Spleen (tissue), 11 donors: ENCODE measurements around the gene RPTOR. TPM values are rescaled to one million over a fixed set of nuclear protein-coding genes. Genes with fewer than 3 reads are reported as not detected.

Experiments
- DNase-seq: peaks from one replicate; pipeline ENCODE4 v3.0.0-alpha.2; 2020
- H3K27ac ChIP-seq, 8 donors: fragments of 200-600 bp; sonication (generic) in 7 of 8; 1 replicate in 4 of 8; 2 replicates in 4 of 8; pipeline versions ENCODE4 v1.5.0 to v1.8.0; 2016 to 2021; ENCODE audit warnings: inconsistent platforms in 4 of 8, mild to moderate bottlenecking in 4 of 8, moderate library complexity in 1 of 8
- H3K27me3 ChIP-seq, 7 donors: fragments of 200-600 bp; sonication (generic) in 6 of 7; replicated peaks in 1 of 7; 1 replicate in 4 of 7; 2 replicates in 3 of 7; pipeline versions ENCODE4 v1.5.0 to v1.8.0; 2016 to 2021; ENCODE audit warnings: inconsistent platforms in 3 of 7, mild to moderate bottlenecking in 1 of 7
- H3K36me3 ChIP-seq, 6 donors: fragments of 200-600 bp; sonication (generic) in 5 of 6; 1 replicate in 4 of 6; 2 replicates in 2 of 6; pipeline versions ENCODE4 v1.5.0 to v1.8.0; 2016 to 2021; ENCODE audit warnings: inconsistent platforms in 2 of 6
- H3K4me1 ChIP-seq, 6 donors: fragments of 200-600 bp; sonication (generic) in 5 of 6; 1 replicate in 3 of 6; 2 replicates in 3 of 6; pipeline versions ENCODE4 v1.5.0 to v1.8.0; 2016 to 2021; ENCODE audit warnings: inconsistent platforms in 3 of 6
- H3K4me3 ChIP-seq, 8 donors: fragments of 200-600 bp; sonication (generic) in 7 of 8; 1 replicate in 4 of 8; 2 replicates in 4 of 8; pipeline versions ENCODE4 v1.5.0 to v1.8.0; 2016 to 2021; ENCODE audit warnings: inconsistent platforms in 4 of 8, mild to moderate bottlenecking in 4 of 8, moderate library complexity in 2 of 8
- H3K9me3 ChIP-seq, 8 donors: fragments of 200-600 bp; sonication (generic) in 7 of 8; 1 replicate in 4 of 8; 2 replicates in 4 of 8; pipeline versions ENCODE4 v1.5.0 to v1.8.0; 2016 to 2021; ENCODE audit warnings: inconsistent platforms in 4 of 8
- CTCF ChIP-seq, 11 experiments: fragments of 200-600 bp in 7 of 11; fragments of 450-650 bp in 4 of 11; sonication (generic) in 4 of 11; IDR thresholded peaks in 8 of 11; conservative IDR thresholded peaks in 3 of 11; 1 replicate in 7 of 11; 2 replicates in 4 of 11; pipeline versions ENCODE4 v1.4.0 to v1.8.0; 2016 to 2021; ENCODE audit warnings: antibody characterized with exemption in 11 of 11, inconsistent platforms in 4 of 11, mild to moderate bottlenecking in 1 of 11
- POLR2A ChIP-seq, 3 donors: fragments of 450-650 bp; IDR thresholded peaks; one replicate each; pipeline ENCODE4 v1.5.1; 2017; ENCODE audit warnings: antibody characterized with exemption in 3 of 3, mild to moderate bottlenecking in 1 of 3
- POLR2AphosphoS5 ChIP-seq, 3 donors: sonication (generic); formaldehyde crosslinking; IDR thresholded peaks; one replicate each; pipeline ENCODE4 v1.5.1; 2017; ENCODE audit warnings: antibody characterized with exemption in 3 of 3
- WGBS, 5 donors: extraction: QIAGEN DNeasy Blood & Tissue Kit in 3 of 5; methylation state at CpG; one replicate each; pipeline versions ENCODE4 v1.1.5 to v1.1.7; 2013 to 2018; 5-methylcytosine and 5-hydroxymethylcytosine counted together
- intact Hi-C: fragments of 100-400 bp; cut with DNase I; formaldehyde crosslinking; loops from one replicate; pipeline ENCODE4 v1.15.0; 2023; ENCODE audit warnings: low total_unique reads
- polyA plus RNA-seq, 3 donors: library from polyadenylated mRNA; stranded (reverse); fragments of 200-250 nt; gene quantifications; one replicate each; pipeline ENCODE4 v1.2.1, GENCODE V29; 2013
- total RNA-seq, 7 donors: library from RNA; depleted of rRNA in 3 of 7; stranded (reverse); fragments of >200 nt in 3 of 7; fragmentation: NEBNext Ultra II Directional in 4 of 7; extraction: Animal tissue kit (Norgen Biotek cat#: 25700) in 4 of 7; gene quantifications; one replicate each; pipeline versions ENCODE4 v1.1.0 to v1.2.1, GENCODE V29; 2016 to 2021
- donor health status: healthy with polysubstance abuse.
- donor health status: DM: no; HTN: no; CAD: no; lungs with moderate emphysema.
- donor health status: DM: no; HTN: no; CAD: no.
- donor health status: Bipolar disorder and iron deficiency.
- donor health status: healthy.
- donor health status: DM: no; HTN: no; CAD: no.
- donor health status: DM: yes; HTN: yes; CAD: no.

RPTOR gene
- total and polyA plus RNA-seq, 10 donors = 3.1 to 61.2 (median 40.7) TPM

GRCh38 chr17:80769516-80769915 lies 224.9 kb downstream of the RPTOR start:
- intact Hi-C loops = no loop called here
- peaks cover 0 to 30% (median 9%) of the 10 kb centered on the region in 6 donors for H3K36me3 ChIP-seq
- DNase-seq = no peak

GRCh38 chr17:80769936-80770625 lies 225.4 kb downstream of the RPTOR start:
- peaks cover 0 to 34% (median 9%) of the 10 kb centered on the region in 6 donors for H3K36me3 ChIP-seq
- peaks cover 10 to 39% (median 31%) of the 10 kb centered on the region in 6 donors for H3K4me1 ChIP-seq
- TF ChIP-seq CTCF (IDR thresholded peaks at IDR 0.05 in 8 of 11, conservative IDR thresholded peaks at IDR 0.05 in 3 of 11) (no peak), POLR2AphosphoS5 (IDR thresholded peaks at IDR 0.05) (no peak), POLR2A (IDR thresholded peaks at IDR 0.05) (no peak)
- H3K9me3 ChIP-seq = no peaks in the 10 kb centered on the region
- no peaks in the 10 kb centered on the region for H3K27me3 ChIP-seq
- no peak for DNase-seq
- WGBS, 5 donors = 91 to 94% (median 93%) methylated on average over 19 of the region's 19 CpGs
- H3K4me3 ChIP-seq = no peak overlapping the region
- intact Hi-C loops = no loop called here
- H3K27ac ChIP-seq = no peak overlapping the region

More at GRCh38 chr17:80769516-80769915, 224.9 kb downstream of the RPTOR start:
- Histone ChIP-seq H3K4me3 (no peak overlapping the region), H3K27ac (no peak overlapping the region), H3K27me3 (no peaks in the 10 kb centered on the region), H3K4me1 (peaks cover 11 to 39% (median 29%) of the 10 kb centered on the region in 6 donors), H3K9me3 (no peaks in the 10 kb centered on the region)
- TF ChIP-seq POLR2A (IDR thresholded peaks at IDR 0.05) (no peak), CTCF (IDR thresholded peaks at IDR 0.05 in 8 of 11, conservative IDR thresholded peaks at IDR 0.05 in 3 of 11) (no peak), POLR2AphosphoS5 (IDR thresholded peaks at IDR 0.05) (no peak)
- 89 to 97% (median 94%) methylated on average over 8 to 10 of the region's 10 CpGs for WGBS, 5 donors

DNA sequence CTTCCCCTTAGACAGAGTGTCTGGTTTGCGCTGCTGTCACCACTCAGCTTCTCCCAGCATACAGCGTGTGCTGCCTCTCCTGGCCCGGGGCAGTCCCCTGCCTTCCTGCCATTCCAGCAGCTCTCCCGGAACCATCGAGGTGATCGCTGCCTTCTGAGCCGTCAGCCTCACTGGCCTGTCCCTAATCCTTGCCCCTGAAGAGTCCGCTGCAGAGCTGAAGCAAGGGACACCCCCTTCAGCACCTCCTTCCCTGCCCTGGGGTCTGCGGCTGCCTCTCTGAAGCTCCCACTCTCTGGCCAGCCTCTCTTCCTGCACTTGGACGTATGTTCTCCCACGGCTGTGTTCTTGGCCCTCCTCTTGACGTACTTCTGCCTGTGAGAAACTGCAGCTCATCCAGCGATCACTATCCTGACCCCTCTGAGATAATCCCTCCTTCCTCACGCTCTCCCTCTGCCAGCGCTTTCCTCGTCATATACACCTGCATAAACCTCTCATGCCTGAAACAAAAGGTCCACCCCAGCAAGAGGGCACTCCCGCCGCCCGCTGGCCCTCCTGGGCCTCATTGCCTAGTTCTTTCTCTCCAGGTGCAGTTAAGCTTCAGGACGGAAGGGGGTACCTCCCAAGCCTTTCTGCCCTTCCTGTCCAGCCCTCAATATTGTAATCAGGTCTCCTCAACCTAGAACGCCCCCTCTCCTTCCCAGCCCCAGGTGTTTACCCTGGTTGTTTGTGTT lies 226.4 kb downstream of the RPTOR start:
- TF ChIP-seq POLR2A (IDR thresholded peaks at IDR 0.05) (no peak), POLR2AphosphoS5 (IDR thresholded peaks at IDR 0.05) (no peak), CTCF (IDR thresholded peaks at IDR 0.05 in 8 of 11, conservative IDR thresholded peaks at IDR 0.05 in 3 of 11) (no peak)
- intact Hi-C loops = no loop called here
- H3K4me1 ChIP-seq = peaks cover under 1 to 39% (median 26%) of the 10 kb centered on the region in 6 donors
- DNase-seq = no peak
- H3K9me3 ChIP-seq = no peaks in the 10 kb centered on the region
- peaks cover 0 to 34% (median 9%) of the 10 kb centered on the region in 6 donors for H3K36me3 ChIP-seq
- no peak overlapping the region for H3K27ac ChIP-seq
- WGBS, 5 donors = 91 to 95% (median 92%) methylated on average over 21 of the region's 21 CpGs
- H3K4me3 ChIP-seq = no peak overlapping the region
- H3K27me3 ChIP-seq = no peaks in the 10 kb centered on the region

DNA sequence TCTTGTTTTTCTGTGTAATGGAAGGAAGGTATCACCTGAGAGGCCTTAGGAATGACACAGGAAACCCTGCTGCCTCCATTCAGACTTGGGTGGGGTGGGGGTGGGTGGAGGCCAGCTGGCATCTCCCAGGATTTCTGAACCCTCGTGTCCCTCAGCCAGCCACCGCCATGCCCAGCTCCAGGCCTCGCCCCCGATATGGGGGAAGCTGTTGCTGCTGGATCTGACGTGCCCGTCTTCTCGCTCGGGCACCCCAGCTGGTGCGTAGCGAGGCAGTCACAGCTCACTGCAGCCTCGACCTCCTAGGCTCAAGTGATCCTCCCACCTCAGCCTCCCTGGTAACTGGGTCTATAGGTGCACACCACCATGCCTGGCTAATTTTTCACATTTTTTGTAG lies 227.0 kb downstream of the RPTOR start:
- peaks cover 0 to 36% (median 25%) of the 10 kb centered on the region in 6 donors for H3K4me1 ChIP-seq
- no peak for DNase-seq

More for the DNA sequence above, 227.0 kb downstream of the RPTOR start:
- Histone ChIP-seq H3K27ac (no peak overlapping the region), H3K27me3 (no peaks in the 10 kb centered on the region), H3K36me3 (peaks cover 0 to 37% (median 9%) of the 10 kb centered on the region in 6 donors), H3K9me3 (no peaks in the 10 kb centered on the region), H3K4me3 (no peak overlapping the region)
- TF ChIP-seq POLR2AphosphoS5 (IDR thresholded peaks at IDR 0.05) (no peak), CTCF (IDR thresholded peaks at IDR 0.05 in 8 of 11, conservative IDR thresholded peaks at IDR 0.05 in 3 of 11) (no peak), POLR2A (IDR thresholded peaks at IDR 0.05) (no peak)
- WGBS, 5 donors = 83 to 92% (median 88%) methylated on average over 10 to 11 of the region's 11 CpGs
- intact Hi-C loops = no loop called here
